NB4 (cell line): ENCODE results near the gene BBIP1.

Experiments used
- DNase-seq: peaks from one replicate; pipeline ENCODE4 v3.0.0; 2010; ENCODE audit warnings: low read depth
- H3K4me3 ChIP-seq: one replicate; pipeline ENCODE4 v1.5.1; 2011; ENCODE audit warnings: mild to moderate bottlenecking, low read depth, low read length, moderate library complexity
- CTCF ChIP-seq: IDR thresholded peaks from one replicate; pipeline ENCODE4 v1.5.1; 2012; ENCODE audit warnings: low read depth, low read length
- MAX ChIP-seq: IDR thresholded peaks from 2 replicates; pipeline ENCODE4 v1.6.1; 2011; ENCODE audit warnings: low read depth, low read length
- MYC ChIP-seq: IDR thresholded peaks from 2 replicates; pipeline ENCODE4 v1.6.1; 2011; ENCODE audit warnings: low read depth, low read length
- POLR2A ChIP-seq: IDR thresholded peaks from 2 replicates; pipeline ENCODE4 v1.6.1; 2011; ENCODE audit warnings: mild to moderate bottlenecking; ENCODE audit not compliant: insufficient read length; ENCODE audit errors: extremely low read depth

The BBIP1 gene

GRCh38 chr10:110963162-110963561 is 44.2 kb upstream of the BBIP1 start:
- TF ChIP-seq MAX (no peak), CTCF (no peak), POLR2A (no peak), MYC (no peak)
- DNase-seq, result no peak

GRCh38 chr10:110962443-110962842 is 43.5 kb upstream of the BBIP1 start:
- no peak for TF ChIP-seq MAX
- TF ChIP-seq CTCF, result no peak
- TF ChIP-seq POLR2A, result no peak
- no peak for TF ChIP-seq MYC
- DNase-seq, result no peak
- H3K4me3 ChIP-seq, result no peak overlapping the region

More at GRCh38 chr10:110963162-110963561, 44.2 kb upstream of the BBIP1 start:
- H3K4me3 ChIP-seq, result no peak overlapping the region

GRCh38 chr10:110960333-110960712 is 41.3 kb upstream of the BBIP1 start:
- DNase-seq, result no peak
- TF ChIP-seq CTCF (no peak), MAX (no peak), POLR2A (no peak), MYC (no peak)
- H3K4me3 ChIP-seq, result no peak overlapping the region

- DNase-seq, result no peak
- no peak overlapping the region for H3K4me3 ChIP-seq
- TF ChIP-seq CTCF, result no peak
- no peak for TF ChIP-seq MAX
- no peak for TF ChIP-seq POLR2A
- no peak for TF ChIP-seq MYC
Measured at GRCh38 chr10:110959379-110960332, 40.7 kb upstream of the BBIP1 start.

GRCh38 chr10:110957606-110958005 is 38.6 kb upstream of the BBIP1 start:
- DNase-seq, result no peak
- no peak for TF ChIP-seq CTCF
- no peak for TF ChIP-seq POLR2A
- TF ChIP-seq MYC, result no peak
- TF ChIP-seq MAX, result no peak

More at GRCh38 chr10:110957606-110958005, 38.6 kb upstream of the BBIP1 start:
- H3K4me3 ChIP-seq, result no peak overlapping the region
